ENCODE data around the gene HYAL1. TPM values are rescaled to one million over a fixed set of nuclear protein-coding genes. Genes with fewer than 3 reads are reported as not detected.
A peak's percentile ranks its signal among the peaks of the same experiment; 100 is the strongest.

Gene HYAL1
- total RNA-seq, 1 donor from 2014 or later: 0.22 TPM

DNA sequence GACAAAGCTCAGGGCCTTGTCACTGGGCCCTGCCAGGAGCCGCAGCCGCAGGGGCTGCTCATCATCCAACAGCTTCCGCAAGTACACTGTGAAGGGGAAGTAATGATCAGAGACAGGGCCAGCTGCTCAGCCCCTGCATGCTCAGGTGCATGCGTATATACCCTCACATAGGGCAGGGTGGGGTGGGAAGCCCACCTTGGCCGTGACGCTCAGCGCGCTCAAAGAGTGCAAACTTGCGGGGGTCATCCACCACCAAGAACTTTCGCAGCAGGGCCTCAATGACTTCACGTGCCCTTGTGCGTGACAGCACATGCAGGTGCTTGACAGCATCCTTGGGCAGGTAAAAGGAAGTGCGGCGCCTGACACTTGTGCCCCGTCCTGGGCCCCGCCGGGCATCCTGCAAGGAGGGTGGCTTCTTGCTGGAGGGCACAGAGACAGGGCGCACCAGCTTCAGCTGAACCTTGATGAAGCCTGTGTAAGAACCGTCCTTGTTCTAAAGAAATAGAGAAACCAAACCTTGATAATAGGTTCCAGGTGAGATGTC is 28.1 kb upstream of the HYAL1 start:
- Mint-ChIP-seq H3K4me3 (ENCODE audit: unreplicated experiment) (no peak overlapping the region), H3K36me3 (ENCODE audit: low read depth) (peaks cover 4% of the 10 kb centered on the region), H3K27ac (ENCODE audit: unreplicated experiment) (no peak overlapping the region), H3K4me1 (ENCODE audit: low read depth) (peaks cover 47% of the 10 kb centered on the region), H3K27me3 (ENCODE audit: low read depth) (no peaks in the 10 kb centered on the region), H3K9me3 (ENCODE audit: low read depth) (no peaks in the 10 kb centered on the region)
- TF ChIP-seq, protein P1, sequence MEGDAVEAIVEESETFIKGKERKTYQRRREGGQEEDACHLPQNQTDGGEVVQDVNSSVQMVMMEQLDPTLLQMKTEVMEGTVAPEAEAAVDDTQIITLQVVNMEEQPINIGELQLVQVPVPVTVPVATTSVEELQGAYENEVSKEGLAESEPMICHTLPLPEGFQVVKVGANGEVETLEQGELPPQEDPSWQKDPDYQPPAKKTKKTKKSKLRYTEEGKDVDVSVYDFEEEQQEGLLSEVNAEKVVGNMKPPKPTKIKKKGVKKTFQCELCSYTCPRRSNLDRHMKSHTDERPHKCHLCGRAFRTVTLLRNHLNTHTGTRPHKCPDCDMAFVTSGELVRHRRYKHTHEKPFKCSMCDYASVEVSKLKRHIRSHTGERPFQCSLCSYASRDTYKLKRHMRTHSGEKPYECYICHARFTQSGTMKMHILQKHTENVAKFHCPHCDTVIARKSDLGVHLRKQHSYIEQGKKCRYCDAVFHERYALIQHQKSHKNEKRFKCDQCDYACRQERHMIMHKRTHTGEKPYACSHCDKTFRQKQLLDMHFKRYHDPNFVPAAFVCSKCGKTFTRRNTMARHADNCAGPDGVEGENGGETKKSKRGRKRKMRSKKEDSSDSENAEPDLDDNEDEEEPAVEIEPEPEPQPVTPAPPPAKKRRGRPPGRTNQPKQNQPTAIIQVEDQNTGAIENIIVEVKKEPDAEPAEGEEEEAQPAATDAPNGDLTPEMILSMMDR (IDR thresholded peaks at IDR 0.05): no peak
- no peak for DNase-seq (ENCODE audit: low spot score)

DNA sequence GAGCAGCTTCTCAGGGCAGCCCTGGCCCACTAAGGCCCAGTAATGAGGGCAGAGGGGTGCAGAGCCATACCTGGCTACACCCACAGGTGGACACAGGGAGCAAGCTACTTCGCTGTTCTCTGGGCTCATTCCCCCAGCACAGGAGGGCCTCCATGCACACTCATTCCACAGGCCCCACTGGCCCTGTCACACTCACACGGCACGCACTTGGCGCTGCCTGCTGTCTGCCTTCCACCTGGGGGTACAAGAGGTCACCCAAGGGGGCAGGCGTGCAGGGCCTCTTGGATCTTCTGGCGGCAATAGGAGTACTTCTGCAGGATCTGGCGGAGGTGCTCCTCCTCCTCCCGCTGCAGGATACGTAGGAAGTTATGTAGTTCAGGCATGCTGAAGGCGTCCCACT is 27.0 kb upstream of the HYAL1 start:
- no peaks in the 10 kb centered on the region for H3K27me3 Mint-ChIP-seq (ENCODE audit: low read depth)
- H3K4me3 Mint-ChIP-seq (ENCODE audit: unreplicated experiment): no peak overlapping the region
- H3K36me3 Mint-ChIP-seq (ENCODE audit: low read depth): peaks cover 4% of the 10 kb centered on the region
- H3K9me3 Mint-ChIP-seq (ENCODE audit: low read depth): no peaks in the 10 kb centered on the region
- no peak for DNase-seq (ENCODE audit: low spot score)
- H3K27ac Mint-ChIP-seq (ENCODE audit: unreplicated experiment): no peak overlapping the region
- peaks cover 36% of the 10 kb centered on the region for H3K4me1 Mint-ChIP-seq (ENCODE audit: low read depth)
- TF ChIP-seq, protein P1 (IDR thresholded peaks at IDR 0.05): no peak

DNA sequence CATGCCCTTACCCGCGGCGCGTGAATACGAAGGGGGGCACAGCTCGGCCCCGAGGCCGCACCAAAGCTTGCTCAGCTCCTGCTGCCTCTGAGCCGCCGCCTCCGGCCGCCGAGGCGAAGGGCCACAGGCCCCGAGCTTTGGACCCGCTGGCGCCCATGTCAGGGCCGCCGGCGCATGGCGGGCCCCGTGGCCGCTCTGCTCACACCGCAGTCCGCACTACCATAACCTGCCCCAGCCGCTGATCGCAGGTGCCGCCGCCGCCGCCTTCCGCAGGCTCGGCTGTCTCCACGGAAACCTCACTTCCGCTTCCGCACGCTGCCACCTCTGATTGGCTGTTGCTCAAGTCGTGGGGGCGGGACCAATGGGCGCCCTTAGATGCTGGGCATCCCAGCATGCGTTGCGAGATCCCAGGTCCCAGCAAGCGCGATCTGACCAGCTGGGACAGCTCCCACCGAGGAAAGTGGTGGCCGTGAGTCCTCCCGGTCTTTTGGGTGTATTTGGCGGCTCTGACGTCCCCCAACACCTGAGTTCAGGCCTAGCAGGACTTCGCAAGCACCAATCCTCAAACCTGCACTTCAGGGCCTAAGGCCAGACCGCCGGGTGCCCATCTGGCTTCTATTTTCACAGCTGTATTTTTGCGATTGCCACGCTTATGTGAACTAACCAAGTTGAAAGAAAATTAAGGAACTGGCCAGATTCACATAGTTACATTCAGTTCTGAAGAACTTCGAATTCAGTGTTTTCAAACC is 24.7 kb upstream of the HYAL1 start, which contains the start of gene TUSC2:
TSS of gene TUSC2 (minus strand) at position 281 of the 749 bp plus-strand sequence. CDS start at position 157, 124 bp downstream.
- Mint-ChIP-seq H3K36me3 (ENCODE audit: low read depth) (peaks cover 4% of the 10 kb centered on the region), H3K9me3 (ENCODE audit: low read depth) (no peaks in the 10 kb centered on the region), H3K4me1 (ENCODE audit: low read depth) (peaks cover 22% of the 10 kb centered on the region), H3K4me3 (ENCODE audit: unreplicated experiment) (peak within 1 kb of the TSS; percentile 86), H3K27me3 (ENCODE audit: low read depth) (no peaks in the 10 kb centered on the region), H3K27ac (ENCODE audit: unreplicated experiment) (peak within 1 kb of the TSS; percentile 93)
- TF ChIP-seq, protein P1 (IDR thresholded peaks at IDR 0.05): no peak
- DNase-seq (ENCODE audit: low spot score): no peak

DNA sequence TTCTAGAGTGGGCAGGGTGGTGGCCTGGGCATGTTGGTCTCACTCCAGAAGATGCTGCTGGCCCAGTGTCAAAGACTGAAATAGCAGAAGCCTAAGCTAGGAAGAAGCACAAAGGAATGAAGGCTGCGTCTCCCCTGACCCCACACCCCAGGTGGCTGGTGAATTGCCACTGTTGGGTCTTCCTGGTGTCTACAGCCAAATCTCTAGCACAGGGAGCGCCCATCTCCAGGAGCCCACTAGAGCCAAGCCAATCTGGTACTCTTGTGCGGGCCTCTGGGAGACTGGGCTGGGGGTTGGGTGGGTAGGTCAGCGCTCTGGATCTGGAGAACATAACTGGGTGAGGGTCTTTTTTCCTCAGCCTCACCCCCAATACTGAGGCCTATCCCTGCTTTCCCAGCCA is 23.8 kb upstream of the HYAL1 start:
- TF ChIP-seq, protein P1 (IDR thresholded peaks at IDR 0.05): no peak
- Mint-ChIP-seq H3K27ac (ENCODE audit: unreplicated experiment) (peak overlapping the region; percentile 36), H3K27me3 (ENCODE audit: low read depth) (no peaks in the 10 kb centered on the region), H3K36me3 (ENCODE audit: low read depth) (peaks cover 3% of the 10 kb centered on the region), H3K4me3 (ENCODE audit: unreplicated experiment) (peak overlapping the region; percentile 86), H3K4me1 (ENCODE audit: low read depth) (peaks cover 30% of the 10 kb centered on the region), H3K9me3 (ENCODE audit: low read depth) (no peaks in the 10 kb centered on the region)
- DNase-seq (ENCODE audit: low spot score): no peak

DNA sequence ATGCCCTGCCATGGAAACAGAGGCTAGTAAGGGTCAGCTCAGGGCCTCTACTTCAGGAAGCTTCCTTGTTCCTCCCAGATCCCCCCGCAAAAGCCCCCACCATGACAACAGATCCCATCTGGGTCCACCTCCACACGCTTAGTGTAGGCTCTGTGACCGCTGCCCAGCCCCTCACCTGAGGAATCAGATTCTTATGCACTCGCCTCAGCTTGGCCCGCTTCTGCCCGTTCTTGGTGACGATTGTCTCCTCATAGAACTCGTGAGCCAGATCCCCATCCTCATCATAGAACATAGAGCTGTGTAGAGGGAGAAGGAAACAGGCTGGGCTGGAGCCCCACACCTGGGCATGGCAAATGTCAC is 22.8 kb upstream of the HYAL1 start:
- Mint-ChIP-seq H3K4me1 (ENCODE audit: low read depth) (peaks cover 30% of the 10 kb centered on the region), H3K36me3 (ENCODE audit: low read depth) (peaks cover 3% of the 10 kb centered on the region), H3K9me3 (ENCODE audit: low read depth) (no peaks in the 10 kb centered on the region), H3K4me3 (ENCODE audit: unreplicated experiment) (no peak overlapping the region), H3K27me3 (ENCODE audit: low read depth) (no peaks in the 10 kb centered on the region), H3K27ac (ENCODE audit: unreplicated experiment) (no peak overlapping the region)
- no peak for DNase-seq (ENCODE audit: low spot score)
- TF ChIP-seq, protein P1 (IDR thresholded peaks at IDR 0.05): no peak

Data from chondrocyte (in vitro differentiated cells).